ENCODE data around the gene NPTN.

The NPTN gene

GRCh38 chr15:73518180-73518862 lies 114.9 kb downstream of the NPTN start:
- DNase-seq (ENCODE audit: low read depth in 2 of 2) = no peak

- no peak for DNase-seq (ENCODE audit: low read depth in 2 of 2)
Measured at GRCh38 chr15:73517566-73517965, 115.6 kb downstream of the NPTN start.

- DNase-seq (ENCODE audit: low read depth in 2 of 2) = no peak
Measured at GRCh38 chr15:73515527-73515926, 117.7 kb downstream of the NPTN start.
